ENCODE data around the gene MRPL28. TPM values are rescaled to one million over a fixed set of nuclear protein-coding genes. Genes with fewer than 3 reads are reported as not detected.

The MRPL28 gene
- total RNA-seq, 6 donors from 2014 or later: 48.8 to 83.9 (median 58.4) TPM

DNA sequence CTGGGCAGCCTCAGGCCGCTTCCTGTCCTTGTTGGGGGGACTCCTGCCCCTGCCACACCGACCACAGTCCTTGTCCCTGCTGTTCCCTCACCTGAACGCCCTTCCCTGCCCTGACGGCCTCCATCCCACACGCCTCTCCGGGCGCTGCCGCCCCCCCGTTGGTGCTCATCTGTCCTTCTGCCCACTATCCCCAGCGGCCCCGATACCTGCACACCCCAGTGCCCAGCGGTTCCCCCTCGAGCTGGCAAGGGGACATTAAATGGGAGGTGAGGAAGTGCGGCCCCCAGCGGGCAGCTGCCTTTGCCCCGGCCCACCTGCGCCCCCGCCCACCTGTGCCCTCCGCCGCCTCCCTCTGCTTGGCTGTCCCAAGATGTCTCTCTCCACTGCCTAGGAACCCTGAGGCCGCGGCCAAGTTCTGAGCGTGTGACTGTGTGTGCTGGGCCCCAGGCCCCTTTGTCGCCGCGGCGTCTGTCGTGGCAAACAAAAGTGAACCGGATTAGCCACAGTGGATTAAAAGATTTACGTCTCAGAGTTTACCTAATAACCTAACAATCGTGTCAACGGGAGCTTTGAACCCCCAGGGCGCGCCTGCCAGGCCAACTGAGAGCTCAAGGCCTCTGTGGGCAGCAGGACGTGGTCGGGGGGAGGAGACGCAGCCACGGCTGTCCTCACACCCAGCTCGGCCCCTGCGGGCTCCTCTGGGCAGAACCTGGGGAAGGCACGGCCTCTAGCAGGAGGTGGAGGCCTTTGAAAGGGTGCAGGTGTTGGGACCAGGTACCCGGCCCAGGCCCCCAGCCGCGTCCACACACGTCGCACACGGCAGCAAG lies 10.3 kb downstream of the MRPL28 start:
- Histone ChIP-seq H3K36me3 (no peaks in the 10 kb centered on the region), H3K27ac (no peak overlapping the region), H3K9me3 (no peaks in the 10 kb centered on the region), H3K4me1 (peaks cover 0 to 6% (median 2%) of the 10 kb centered on the region in 4 donors), H3K27me3 (no peaks in the 10 kb centered on the region), H3K4me3 (no peak overlapping the region)
- no peak for ATAC-seq (ENCODE audit: low FRiP score in 2 of 2)
- DNase-seq: peak in 1 of 2 donors; percentile 83
- 90 to 92% methylated on average over 34 to 47 of the region's 47 CpGs for WGBS, 2 donors
- TF ChIP-seq EP300 (IDR thresholded peaks at IDR 0.05) (no peak), POLR2A (IDR thresholded peaks at IDR 0.05) (no peak), POLR2AphosphoS5 (IDR thresholded peaks at IDR 0.05) (no peak)
- TF ChIP-seq, protein P1, sequence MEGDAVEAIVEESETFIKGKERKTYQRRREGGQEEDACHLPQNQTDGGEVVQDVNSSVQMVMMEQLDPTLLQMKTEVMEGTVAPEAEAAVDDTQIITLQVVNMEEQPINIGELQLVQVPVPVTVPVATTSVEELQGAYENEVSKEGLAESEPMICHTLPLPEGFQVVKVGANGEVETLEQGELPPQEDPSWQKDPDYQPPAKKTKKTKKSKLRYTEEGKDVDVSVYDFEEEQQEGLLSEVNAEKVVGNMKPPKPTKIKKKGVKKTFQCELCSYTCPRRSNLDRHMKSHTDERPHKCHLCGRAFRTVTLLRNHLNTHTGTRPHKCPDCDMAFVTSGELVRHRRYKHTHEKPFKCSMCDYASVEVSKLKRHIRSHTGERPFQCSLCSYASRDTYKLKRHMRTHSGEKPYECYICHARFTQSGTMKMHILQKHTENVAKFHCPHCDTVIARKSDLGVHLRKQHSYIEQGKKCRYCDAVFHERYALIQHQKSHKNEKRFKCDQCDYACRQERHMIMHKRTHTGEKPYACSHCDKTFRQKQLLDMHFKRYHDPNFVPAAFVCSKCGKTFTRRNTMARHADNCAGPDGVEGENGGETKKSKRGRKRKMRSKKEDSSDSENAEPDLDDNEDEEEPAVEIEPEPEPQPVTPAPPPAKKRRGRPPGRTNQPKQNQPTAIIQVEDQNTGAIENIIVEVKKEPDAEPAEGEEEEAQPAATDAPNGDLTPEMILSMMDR (IDR thresholded peaks at IDR 0.05): no peak

DNA sequence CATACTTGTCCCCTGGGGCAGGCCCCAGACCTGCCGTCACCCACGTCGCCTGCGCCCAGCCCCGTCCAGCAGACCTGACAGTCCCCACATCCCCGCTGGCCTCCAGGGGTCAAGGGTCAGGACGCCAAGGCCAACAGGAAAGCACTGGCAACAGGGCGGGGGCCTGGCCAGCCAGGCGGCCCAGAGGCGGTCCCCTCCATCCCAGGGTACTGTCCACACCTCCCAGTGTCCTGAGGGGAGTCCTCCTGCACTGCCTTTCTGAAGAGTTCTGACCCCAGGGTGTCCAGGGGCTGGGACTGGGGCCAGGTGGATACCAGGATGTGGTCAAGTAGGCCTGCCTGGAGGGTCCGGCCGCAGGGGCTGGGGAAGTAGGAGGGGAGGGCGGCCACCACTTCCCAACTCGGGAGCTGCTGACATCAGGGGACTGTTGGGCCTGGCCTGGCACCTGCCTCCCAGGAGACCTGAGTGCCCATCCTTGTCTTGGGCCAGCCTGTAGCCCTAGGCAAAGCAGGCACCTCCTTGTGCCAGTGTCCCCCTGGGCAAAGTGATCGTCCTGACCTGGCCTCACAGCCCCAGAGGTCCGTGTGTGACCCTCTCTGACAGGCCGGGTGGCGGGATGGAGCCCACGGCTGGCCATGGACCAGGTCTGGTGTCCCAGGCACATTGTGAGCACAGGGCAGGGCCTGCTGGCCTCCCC lies 11.1 kb downstream of the MRPL28 start:
- peak in 1 of 2 donors; percentile 75 for DNase-seq
- H3K36me3 ChIP-seq: no peaks in the 10 kb centered on the region
- H3K9me3 ChIP-seq: no peaks in the 10 kb centered on the region
- no peak for TF ChIP-seq EP300 (IDR thresholded peaks at IDR 0.05)
- TF ChIP-seq, protein P1 (IDR thresholded peaks at IDR 0.05): no peak
- TF ChIP-seq POLR2A (IDR thresholded peaks at IDR 0.05): no peak
- TF ChIP-seq POLR2AphosphoS5 (IDR thresholded peaks at IDR 0.05): no peak
- H3K27me3 ChIP-seq: no peaks in the 10 kb centered on the region
- no peak overlapping the region for H3K4me3 ChIP-seq
- H3K4me1 ChIP-seq: peaks cover 0 to 6% (median 2%) of the 10 kb centered on the region in 4 donors
- H3K27ac ChIP-seq: no peak overlapping the region
- WGBS, 2 donors: 77 to 80% methylated on average over 11 to 19 of the region's 19 CpGs
- ATAC-seq (ENCODE audit: low FRiP score in 2 of 2): no peak

DNA sequence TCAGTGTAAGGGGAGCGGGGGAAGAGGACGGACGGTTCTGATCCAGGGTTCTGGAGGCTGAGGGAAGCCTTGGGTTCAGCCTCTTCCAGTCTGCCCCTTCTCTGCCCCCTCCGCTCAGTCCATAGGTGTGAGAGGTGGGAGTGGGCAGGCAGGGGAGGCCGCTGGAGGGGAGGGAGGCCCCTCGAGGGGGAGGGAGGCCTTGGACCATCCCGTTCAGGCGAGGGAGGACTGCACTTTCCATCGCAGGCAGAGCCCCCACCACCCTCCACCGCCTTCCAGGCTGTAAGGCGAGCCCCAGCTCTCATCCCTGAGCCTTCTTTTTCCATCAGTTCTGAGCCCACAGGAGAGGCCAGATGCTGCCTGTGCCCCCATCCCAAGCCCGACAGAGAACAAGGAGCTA lies 13.6 kb downstream of the MRPL28 start:
- H3K36me3 ChIP-seq: no peaks in the 10 kb centered on the region
- no peak for ATAC-seq (ENCODE audit: low FRiP score in 2 of 2)
- 76 to 89% methylated on average over 8 to 9 of the region's 12 CpGs for WGBS, 2 donors
- DNase-seq: peak in 1 of 2 donors; percentile 47
- H3K4me3 ChIP-seq: no peak overlapping the region
- no peak overlapping the region for H3K27ac ChIP-seq
- H3K4me1 ChIP-seq: peaks cover under 1 to 13% (median 7%) of the 10 kb centered on the region in 4 donors
- TF ChIP-seq EP300 (IDR thresholded peaks at IDR 0.05) (no peak), POLR2AphosphoS5 (IDR thresholded peaks at IDR 0.05) (no peak), POLR2A (IDR thresholded peaks at IDR 0.05) (no peak)
- TF ChIP-seq, protein P1 (IDR thresholded peaks at IDR 0.05): no peak
- H3K9me3 ChIP-seq: no peaks in the 10 kb centered on the region
- H3K27me3 ChIP-seq: no peaks in the 10 kb centered on the region

DNA sequence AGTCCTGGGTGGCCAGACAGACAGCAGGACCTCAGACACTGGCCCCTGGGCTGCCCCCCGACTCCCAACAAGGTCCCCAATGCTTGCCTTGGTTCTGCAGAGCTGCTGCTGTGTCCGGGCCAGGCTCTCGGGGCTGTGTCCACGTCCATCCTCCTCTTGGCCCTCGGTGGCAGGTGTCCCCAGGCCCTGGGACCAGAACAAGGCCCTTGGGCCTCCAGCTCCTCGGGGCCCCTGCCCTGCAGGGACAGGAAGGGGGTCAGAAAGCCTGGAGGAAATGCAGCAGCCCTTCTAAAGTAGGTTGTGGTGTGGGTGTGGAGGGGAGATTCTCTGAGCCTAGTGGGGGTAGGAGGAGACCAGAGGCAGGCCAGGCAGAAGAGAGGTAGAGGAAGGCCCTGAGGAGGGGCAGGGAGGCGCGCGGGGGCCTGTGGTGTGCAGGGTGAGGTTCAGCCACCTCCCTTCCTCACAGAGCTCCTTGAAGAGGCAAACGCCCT lies 15.3 kb downstream of the MRPL28 start:
- H3K4me3 ChIP-seq: no peak overlapping the region
- peaks cover 0 to 6% (median 0%) of the 10 kb centered on the region in 4 donors for H3K36me3 ChIP-seq
- no peak for TF ChIP-seq EP300 (IDR thresholded peaks at IDR 0.05)
- TF ChIP-seq, protein P1 (IDR thresholded peaks at IDR 0.05): no peak
- TF ChIP-seq POLR2A (IDR thresholded peaks at IDR 0.05): no peak
- TF ChIP-seq POLR2AphosphoS5 (IDR thresholded peaks at IDR 0.05): no peak
- no peaks in the 10 kb centered on the region for H3K27me3 ChIP-seq
- 72 to 78% methylated on average over 6 to 10 of the region's 10 CpGs for WGBS, 2 donors
- DNase-seq: peak in 1 of 2 donors; percentile 78
- ATAC-seq (ENCODE audit: low FRiP score in 2 of 2): no peak
- no peak overlapping the region for H3K27ac ChIP-seq
- peaks cover 7 to 29% (median 14%) of the 10 kb centered on the region in 4 donors for H3K4me1 ChIP-seq
- H3K9me3 ChIP-seq: no peaks in the 10 kb centered on the region
